GM12873 (cell line): Measurements from ENCODE around the gene C11orf98.

Experiments
- CTCF ChIP-seq: IDR thresholded peaks from 2 replicates; pipeline ENCODE4 v1.5.1; 2012; ENCODE audit warnings: low read depth, mild to moderate bottlenecking, moderate library complexity, low read length, control low read depth; ENCODE audit not compliant: insufficient read depth; ENCODE audit errors: missing control alignments

Gene C11orf98

GRCh38 chr11:62621567-62622470, 43.2 kb downstream of the C11orf98 start, which contains the start of gene B3GAT3:
B3GAT3 (minus strand) TSS chr11:62621986; CDS start chr11:62621947, 39 bp downstream.
- TF ChIP-seq CTCF: no peak

- no peak for TF ChIP-seq CTCF
Measured at GRCh38 chr11:62621027-62621566, 43.9 kb downstream of the C11orf98 start.

GRCh38 chr11:62615521-62615920, 49.5 kb downstream of the C11orf98 start:
- TF ChIP-seq CTCF: no peak

GRCh38 chr11:62614275-62614674, 50.7 kb downstream of the C11orf98 start:
- TF ChIP-seq CTCF: no peak

- no peak for TF ChIP-seq CTCF
Measured at GRCh38 chr11:62613291-62613778, 51.7 kb downstream of the C11orf98 start.
